Loucy (cell line): Measurements from ENCODE around the gene MT1B.

Experiments used
- CTCF ChIP-seq: fragments of 200-600 bp; sonication (generic); conservative IDR thresholded peaks from 2 replicates; pipeline ENCODE4 v1.5.1; 2014; ENCODE audit warnings: mild to moderate bottlenecking, antibody characterized with exemption, low read length
- EZH2phosphoT487 ChIP-seq: fragments of 200-600 bp; IDR thresholded peaks from 2 replicates; pipeline ENCODE4 v1.6.1; 2018; ENCODE audit warnings: antibody characterized with exemption, mild to moderate bottlenecking, moderate library complexity, borderline replicate concordance

- TF ChIP-seq CTCF (no peak; the same call in 1 of the 2 replicates), EZH2phosphoT487 (no peak)
Measured at GRCh38 chr16:56688762-56689161, 37.1 kb downstream of the MT1B start.
